Measurements from ENCODE around the gene DNM3.
A peak's percentile ranks its signal among the peaks of the same experiment; 100 is the strongest.
"Not testable (repeated sequence)": the region's sequence is repeated elsewhere in the genome, so short reads cannot be mapped to it uniquely, and the experiment has no call there.

DNM3 gene

GRCh38 chr1:172431721-172432192, 590.5 kb downstream of the DNM3 start:
- TF ChIP-seq POLR2A (IDR thresholded peaks at IDR 0.05; ENCODE audit: low read length): no peak
- DNase-seq: no peak

- not testable (repeated sequence) for DNase-seq
Observed at GRCh38 chr1:172437183-172437582, 595.9 kb downstream of the DNM3 start.

DNA sequence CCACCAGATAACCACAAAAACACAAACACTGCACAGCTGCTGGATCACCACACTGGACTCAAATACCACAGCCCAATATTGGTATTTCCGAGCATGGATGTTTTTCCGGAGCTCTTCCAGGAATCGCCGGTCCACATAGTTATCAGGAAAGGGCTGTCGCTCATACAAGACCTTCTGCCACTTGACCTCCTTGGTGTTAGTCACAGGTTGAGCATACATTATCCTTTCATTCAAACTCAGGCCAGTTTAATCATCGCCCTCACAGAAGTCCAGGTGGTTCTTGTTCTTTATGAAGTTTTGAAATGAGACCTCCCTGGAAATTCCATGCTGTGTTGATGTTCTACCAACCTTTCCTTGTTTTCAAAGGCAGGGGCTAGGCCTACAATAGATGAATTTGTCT, 601.1 kb downstream of the DNM3 start:
- TF ChIP-seq GATA1 (IDR thresholded peaks at IDR 0.05; ENCODE audit: low read depth, low read length) (no peak), POLR2A (IDR thresholded peaks at IDR 0.05; ENCODE audit: low read length) (no peak)
- DNase-seq: no peak

DNA sequence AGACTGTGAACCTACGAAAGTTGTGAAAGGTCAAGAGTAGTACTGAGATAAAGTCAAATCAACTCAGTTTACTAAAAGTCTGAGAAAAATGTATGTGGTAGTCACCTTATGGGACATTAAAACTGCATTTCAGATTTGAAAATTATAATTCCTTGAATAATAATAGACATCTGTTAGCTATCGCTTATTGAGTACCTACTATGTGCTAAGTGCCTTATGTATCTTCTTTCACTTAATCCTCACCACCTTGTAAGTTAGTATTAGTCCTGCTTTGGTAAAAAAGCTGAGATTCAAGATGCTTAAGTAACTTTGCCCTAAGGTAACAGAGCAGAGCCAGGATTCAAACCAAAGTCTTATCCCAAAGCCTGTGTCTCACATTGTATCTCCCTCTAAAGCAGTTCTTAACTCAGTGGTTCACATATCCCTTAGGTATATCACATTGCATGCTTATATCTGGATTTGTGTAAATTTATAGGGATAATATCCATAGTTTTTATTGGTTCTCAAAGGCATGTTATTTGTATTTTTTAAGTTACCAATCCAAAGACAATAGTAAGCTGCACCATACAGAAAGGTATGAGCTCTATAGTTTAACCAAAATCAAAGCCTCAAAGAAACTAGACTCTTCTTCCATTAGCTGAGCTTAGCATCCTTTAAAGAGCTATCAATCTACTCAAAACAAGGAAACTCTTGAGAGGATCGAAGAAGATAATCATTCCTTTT, 601.7 kb downstream of the DNM3 start:
- no peak for DNase-seq
- no peak for TF ChIP-seq GATA1 (IDR thresholded peaks at IDR 0.05; ENCODE audit: low read depth, low read length)
- no peak for TF ChIP-seq POLR2A (IDR thresholded peaks at IDR 0.05; ENCODE audit: low read length)

GRCh38 chr1:172443666-172444453, 602.6 kb downstream of the DNM3 start, which contains the start of gene PIGC:
Gene PIGC (minus strand): TSS chr1:172444069. CDS start chr1:172442622, 1,447 bp downstream.
- peak; percentile 64 for TF ChIP-seq POLR2A (IDR thresholded peaks at IDR 0.05; ENCODE audit: low read length)
- TF ChIP-seq GATA1 (IDR thresholded peaks at IDR 0.05; ENCODE audit: low read depth, low read length): no peak
- peak; percentile 93 to 95 for DNase-seq

DNA sequence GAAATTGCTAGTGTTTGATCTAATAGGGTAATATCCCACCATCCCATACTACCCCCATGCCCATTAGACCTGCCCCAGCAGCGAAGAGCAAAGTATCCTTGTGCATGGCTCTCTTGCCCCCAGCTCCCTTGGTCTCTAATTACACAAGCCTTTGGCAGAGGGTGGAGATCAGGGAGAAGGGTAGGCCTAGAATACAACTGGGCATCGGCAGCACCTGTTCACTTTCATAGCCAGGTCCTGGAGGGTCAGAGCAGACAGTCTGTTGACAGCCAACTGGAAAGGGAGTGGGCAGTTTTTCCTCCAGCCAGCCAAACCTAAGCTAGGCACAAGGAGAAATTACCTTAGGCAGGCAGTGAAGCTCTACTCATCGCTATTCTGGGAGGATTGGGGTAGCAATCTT, 605.2 kb downstream of the DNM3 start:
- no peak for DNase-seq
- no peak for TF ChIP-seq POLR2A (IDR thresholded peaks at IDR 0.05; ENCODE audit: low read length)
- TF ChIP-seq GATA1 (IDR thresholded peaks at IDR 0.05; ENCODE audit: low read depth, low read length): no peak

- TF ChIP-seq GATA1 (IDR thresholded peaks at IDR 0.05; ENCODE audit: low read depth, low read length): no peak
- TF ChIP-seq POLR2A (IDR thresholded peaks at IDR 0.05; ENCODE audit: low read length): peak; percentile 20
- peak; percentile 26 to 43 for DNase-seq
Observed at GRCh38 chr1:172447641-172448040, 606.3 kb downstream of the DNM3 start.

DNA sequence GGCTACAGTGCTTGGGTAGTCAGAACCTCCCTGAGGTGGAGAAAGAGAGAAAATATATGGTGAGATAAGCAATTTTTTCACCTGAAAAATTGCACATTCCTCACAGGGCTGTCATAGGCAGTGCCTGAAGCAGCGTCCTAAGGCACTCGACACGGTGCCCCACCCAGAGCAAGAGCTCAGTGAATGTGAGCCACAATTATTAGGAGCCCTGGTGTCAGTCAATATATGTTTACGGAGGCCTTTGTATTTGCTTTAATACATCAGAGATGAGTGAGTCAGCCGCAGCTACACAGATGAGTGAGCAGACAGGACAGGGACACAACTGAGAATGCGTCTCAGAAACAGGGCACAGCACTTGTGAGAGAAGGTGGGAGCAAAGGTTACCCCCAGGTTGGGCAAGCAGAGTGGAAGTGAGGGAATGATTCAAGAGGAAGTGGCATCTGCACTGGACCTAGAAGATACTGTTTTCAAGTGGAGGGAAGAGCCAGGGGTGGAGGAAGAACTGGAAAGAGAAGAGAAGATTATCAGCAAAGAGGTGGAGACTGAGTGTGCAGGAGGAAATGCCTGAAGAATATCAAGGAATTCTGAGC, 607.8 kb downstream of the DNM3 start:
- no peak for TF ChIP-seq POLR2A (IDR thresholded peaks at IDR 0.05; ENCODE audit: low read length)
- TF ChIP-seq GATA1 (IDR thresholded peaks at IDR 0.05; ENCODE audit: low read depth, low read length): no peak
- DNase-seq: no peak

GRCh38 chr1:172449585-172450523, 608.6 kb downstream of the DNM3 start:
- TF ChIP-seq GATA1 (IDR thresholded peaks at IDR 0.05; ENCODE audit: low read depth, low read length) (no peak), POLR2A (IDR thresholded peaks at IDR 0.05; ENCODE audit: low read length) (peak; percentile 33)
- DNase-seq: peak; percentile 80 to 81

- peak in 1 of 2 experiments; percentile 31 for DNase-seq
Observed at GRCh38 chr1:172450524-172450885, 609.2 kb downstream of the DNM3 start.

GRCh38 chr1:172451002-172451443, 609.7 kb downstream of the DNM3 start:
- peak; percentile 74 to 78 for DNase-seq

More at GRCh38 chr1:172450524-172450885, 609.2 kb downstream of the DNM3 start:
- TF ChIP-seq GATA1 (IDR thresholded peaks at IDR 0.05; ENCODE audit: low read depth, low read length) (no peak), POLR2A (IDR thresholded peaks at IDR 0.05; ENCODE audit: low read length) (no peak)

GRCh38 chr1:172452536-172453152, 611.3 kb downstream of the DNM3 start:
- TF ChIP-seq POLR2A (IDR thresholded peaks at IDR 0.05; ENCODE audit: low read length) (no peak), GATA1 (IDR thresholded peaks at IDR 0.05; ENCODE audit: low read depth, low read length) (no peak)

More at GRCh38 chr1:172451002-172451443, 609.7 kb downstream of the DNM3 start:
- TF ChIP-seq GATA1 (IDR thresholded peaks at IDR 0.05; ENCODE audit: low read depth, low read length): no peak
- TF ChIP-seq POLR2A (IDR thresholded peaks at IDR 0.05; ENCODE audit: low read length): peak; percentile 79

GRCh38 chr1:172453153-172453545, 611.9 kb downstream of the DNM3 start:
- no peak for TF ChIP-seq POLR2A (IDR thresholded peaks at IDR 0.05; ENCODE audit: low read length)
- TF ChIP-seq GATA1 (IDR thresholded peaks at IDR 0.05; ENCODE audit: low read depth, low read length): no peak
- DNase-seq: peak in 1 of 2 experiments; percentile 36

More at GRCh38 chr1:172452536-172453152, 611.3 kb downstream of the DNM3 start:
- peak in 1 of 2 experiments; percentile 23 for DNase-seq
